Neural cell (in vitro differentiated cells): ENCODE results near the gene LRRC8D. TPM values are rescaled to one million over a fixed set of nuclear protein-coding genes. Genes with fewer than 3 reads are reported as not detected.

Experiments
- H2AFZ ChIP-seq: fragments of 200-600, 300-800 bp; sonication (generic), shearing (Covaris generic); 2 replicates; pipeline ENCODE4 v1.6.0; 2014; ENCODE audit warnings: low read depth, mild to moderate bottlenecking, antibody characterized with exemption, low read length, moderate library complexity
- H3F3A ChIP-seq: fragments of 200-600 bp; shearing (Covaris generic); 2 replicates; pipeline ENCODE4 v1.6.1; 2016; ENCODE audit warnings: mild to moderate bottlenecking, moderate library complexity, mixed read lengths, antibody characterized with exemption, low read length; ENCODE audit not compliant: insufficient read depth, poor library complexity, severe bottlenecking
- H3K27ac ChIP-seq: fragments of 200-600, 300-800 bp; sonication (generic), shearing (Covaris generic); 2 replicates; pipeline ENCODE4 v1.5.1; 2014; ENCODE audit warnings: mild to moderate bottlenecking, low read length, moderate library complexity
- H3K27me3 ChIP-seq: fragments of 300-800, 200-600 bp; sonication (generic), shearing (Covaris generic); 2 replicates; pipeline ENCODE4 v1.6.0; 2014; ENCODE audit warnings: mild to moderate bottlenecking, low read depth, low read length, moderate library complexity; ENCODE audit not compliant: insufficient read depth
- H3K36me3 ChIP-seq: fragments of 300-800, 200-600 bp; sonication (generic), shearing (Covaris generic); 2 replicates; pipeline ENCODE4 v1.5.1; 2014; ENCODE audit warnings: mild to moderate bottlenecking, antibody characterized with exemption, low read length, moderate library complexity; ENCODE audit not compliant: insufficient read depth
- H3K4me2 ChIP-seq: fragments of 300-800, 200-600 bp; sonication (generic), shearing (Covaris generic); 2 replicates; pipeline ENCODE4 v1.6.0; 2014; ENCODE audit warnings: mild to moderate bottlenecking, low read length
- H3K4me3 ChIP-seq: fragments of 300-800, 200-600 bp; sonication (generic), shearing (Covaris generic); 2 replicates; pipeline ENCODE4 v1.5.1; 2014; ENCODE audit warnings: mild to moderate bottlenecking, low read length, moderate library complexity
- H3K79me2 ChIP-seq: fragments of 200-600 bp; shearing (Covaris generic); replicated peaks from 2 replicates; pipeline ENCODE4 v1.6.0; 2014; ENCODE audit warnings: mild to moderate bottlenecking, low read length, moderate library complexity; ENCODE audit not compliant: insufficient read depth
- H3K9ac ChIP-seq: fragments of 300-800, 200-600 bp; sonication (generic), shearing (Covaris generic); 2 replicates; pipeline ENCODE4 v1.6.1; 2016; ENCODE audit warnings: mild to moderate bottlenecking, low read length, mixed read lengths
- H3K9me2 ChIP-seq: fragments of 200-600 bp; shearing (Covaris generic); 2 replicates; pipeline ENCODE4 v1.6.1; 2016; ENCODE audit warnings: mild to moderate bottlenecking, low read length, mixed read lengths; ENCODE audit not compliant: insufficient read depth
- H3K9me3 ChIP-seq: fragments of 200-600, 300-800 bp; sonication (generic), shearing (Covaris generic); 2 replicates; pipeline ENCODE4 v1.6.1; 2016; ENCODE audit warnings: mild to moderate bottlenecking, mixed run types, low read length, moderate library complexity, mixed read lengths
- H4K20me1 ChIP-seq: fragments of 200-600 bp; shearing (Covaris generic); 2 replicates; pipeline ENCODE4 v1.6.1; 2016; ENCODE audit warnings: mild to moderate bottlenecking, mixed run types; ENCODE audit not compliant: insufficient read depth
- CTCF ChIP-seq: fragments of 450-650 bp; IDR thresholded peaks from 2 replicates; pipeline ENCODE4 v1.5.1; 2014; ENCODE audit warnings: antibody characterized with exemption, mild to moderate bottlenecking, moderate library complexity; ENCODE audit not compliant: poor library complexity, severe bottlenecking
- EP300 ChIP-seq: fragments of 450-650 bp; conservative IDR thresholded peaks from 2 replicates; pipeline ENCODE4 v1.6.1; 2014; ENCODE audit warnings: antibody characterized with exemption, mild to moderate bottlenecking, moderate library complexity; ENCODE audit not compliant: poor library complexity, severe bottlenecking
- EZH2 ChIP-seq: fragments of 200-600, 300-800 bp; shearing (Covaris generic), sonication (generic); IDR thresholded peaks from 2 replicates; pipeline ENCODE4 v1.6.1; 2014; ENCODE audit warnings: antibody characterized with exemption, low read length, borderline replicate concordance, mild to moderate bottlenecking; ENCODE audit not compliant: insufficient read depth, poor library complexity, severe bottlenecking
- MXI1 ChIP-seq: fragments of 450-650 bp; conservative IDR thresholded peaks from 2 replicates; pipeline ENCODE4 v1.6.1; 2014; ENCODE audit warnings: antibody characterized with exemption, mild to moderate bottlenecking; ENCODE audit not compliant: poor library complexity, severe bottlenecking
- POLR2AphosphoS5 ChIP-seq: IDR thresholded peaks from 2 replicates; pipeline ENCODE4 v1.6.1; 2012
- RAD21 ChIP-seq: fragments of 450-650 bp; conservative IDR thresholded peaks from 2 replicates; pipeline ENCODE4 v1.6.1; 2014; ENCODE audit warnings: antibody characterized with exemption, mild to moderate bottlenecking, moderate library complexity
- SMC3 ChIP-seq: fragments of 450-650 bp; conservative IDR thresholded peaks from 2 replicates; pipeline ENCODE4 v1.6.1; 2014; ENCODE audit warnings: antibody characterized with exemption, mild to moderate bottlenecking, moderate library complexity; ENCODE audit not compliant: poor library complexity
- TAF1 ChIP-seq: IDR thresholded peaks from 2 replicates; pipeline ENCODE4 v1.6.1; 2012; ENCODE audit warnings: low read depth
- polyA plus RNA-seq: library from polyadenylated mRNA; depleted of rRNA; stranded (reverse); fragments of >200 nt; gene quantifications from 2 replicates; pipeline ENCODE4 v1.2.3, GENCODE V29; 2014
- TF ChIP-seq, protein P1 (sequence below): IDR thresholded peaks from 2 replicates; pipeline ENCODE4 v1.6.1; 2012; ENCODE audit warnings: borderline replicate concordance

The LRRC8D gene
- polyA plus RNA-seq, 1 donor from 2014 or later: 43.7 TPM

DNA sequence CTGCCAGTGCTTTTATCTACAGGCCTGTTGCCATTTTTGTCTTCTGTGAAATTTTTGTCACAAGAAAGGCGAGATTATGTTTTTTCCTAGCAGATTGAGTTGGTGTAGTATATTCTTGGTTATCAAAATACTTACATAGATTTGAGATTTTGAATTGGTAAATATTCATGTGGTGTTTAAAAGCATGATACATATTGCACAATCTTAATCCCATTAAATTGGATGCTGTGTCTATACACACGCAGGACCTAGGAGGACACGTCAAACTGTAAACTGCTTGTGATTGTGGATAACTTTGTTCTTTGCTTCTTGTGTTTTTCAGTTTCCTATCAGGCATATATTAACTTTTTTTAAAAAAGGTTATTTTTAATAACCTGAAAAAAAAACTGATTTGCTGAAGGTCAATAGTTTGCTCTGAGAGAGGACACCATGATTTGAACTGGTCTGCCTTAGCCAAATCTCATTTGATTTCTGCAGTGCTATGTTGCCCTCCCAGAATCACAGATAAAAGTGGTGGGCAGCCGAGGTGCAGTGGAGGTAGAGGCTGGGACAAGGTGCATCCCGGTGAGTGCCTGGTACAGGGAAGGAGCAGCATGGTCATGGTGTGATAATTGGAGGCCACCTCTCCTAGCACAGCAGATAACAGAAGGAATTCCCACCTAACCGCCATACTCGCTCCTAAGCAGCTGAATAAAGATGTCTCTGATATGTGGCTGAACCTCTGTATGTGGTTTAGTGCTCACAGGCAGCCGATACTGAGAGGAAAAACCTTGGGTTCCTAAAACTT, 76.7 kb downstream of the LRRC8D start:
- Histone ChIP-seq H3K9ac (no peak overlapping the region), H3K79me2 (no peaks in the 10 kb centered on the region), H3K9me3 (no peaks in the 10 kb centered on the region), H3K36me3 (no peaks in the 10 kb centered on the region), H3K4me3 (no peak overlapping the region), H3F3A (no peaks in the 10 kb centered on the region), H3K27me3 (no peaks in the 10 kb centered on the region), H3K27ac (no peak overlapping the region), H4K20me1 (no peaks in the 10 kb centered on the region), H3K9me2 (no peaks in the 10 kb centered on the region), H3K4me2 (no peak overlapping the region), H2AFZ (no peak overlapping the region)
- TF ChIP-seq MXI1 (no peak), TAF1 (no peak), POLR2AphosphoS5 (no peak), EP300 (no peak), EZH2 (no peak), RAD21 (no peak), SMC3 (no peak), CTCF (no peak)
- TF ChIP-seq, protein P1, sequence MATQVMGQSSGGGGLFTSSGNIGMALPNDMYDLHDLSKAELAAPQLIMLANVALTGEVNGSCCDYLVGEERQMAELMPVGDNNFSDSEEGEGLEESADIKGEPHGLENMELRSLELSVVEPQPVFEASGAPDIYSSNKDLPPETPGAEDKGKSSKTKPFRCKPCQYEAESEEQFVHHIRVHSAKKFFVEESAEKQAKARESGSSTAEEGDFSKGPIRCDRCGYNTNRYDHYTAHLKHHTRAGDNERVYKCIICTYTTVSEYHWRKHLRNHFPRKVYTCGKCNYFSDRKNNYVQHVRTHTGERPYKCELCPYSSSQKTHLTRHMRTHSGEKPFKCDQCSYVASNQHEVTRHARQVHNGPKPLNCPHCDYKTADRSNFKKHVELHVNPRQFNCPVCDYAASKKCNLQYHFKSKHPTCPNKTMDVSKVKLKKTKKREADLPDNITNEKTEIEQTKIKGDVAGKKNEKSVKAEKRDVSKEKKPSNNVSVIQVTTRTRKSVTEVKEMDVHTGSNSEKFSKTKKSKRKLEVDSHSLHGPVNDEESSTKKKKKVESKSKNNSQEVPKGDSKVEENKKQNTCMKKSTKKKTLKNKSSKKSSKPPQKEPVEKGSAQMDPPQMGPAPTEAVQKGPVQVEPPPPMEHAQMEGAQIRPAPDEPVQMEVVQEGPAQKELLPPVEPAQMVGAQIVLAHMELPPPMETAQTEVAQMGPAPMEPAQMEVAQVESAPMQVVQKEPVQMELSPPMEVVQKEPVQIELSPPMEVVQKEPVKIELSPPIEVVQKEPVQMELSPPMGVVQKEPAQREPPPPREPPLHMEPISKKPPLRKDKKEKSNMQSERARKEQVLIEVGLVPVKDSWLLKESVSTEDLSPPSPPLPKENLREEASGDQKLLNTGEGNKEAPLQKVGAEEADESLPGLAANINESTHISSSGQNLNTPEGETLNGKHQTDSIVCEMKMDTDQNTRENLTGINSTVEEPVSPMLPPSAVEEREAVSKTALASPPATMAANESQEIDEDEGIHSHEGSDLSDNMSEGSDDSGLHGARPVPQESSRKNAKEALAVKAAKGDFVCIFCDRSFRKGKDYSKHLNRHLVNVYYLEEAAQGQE: no peak

DNA sequence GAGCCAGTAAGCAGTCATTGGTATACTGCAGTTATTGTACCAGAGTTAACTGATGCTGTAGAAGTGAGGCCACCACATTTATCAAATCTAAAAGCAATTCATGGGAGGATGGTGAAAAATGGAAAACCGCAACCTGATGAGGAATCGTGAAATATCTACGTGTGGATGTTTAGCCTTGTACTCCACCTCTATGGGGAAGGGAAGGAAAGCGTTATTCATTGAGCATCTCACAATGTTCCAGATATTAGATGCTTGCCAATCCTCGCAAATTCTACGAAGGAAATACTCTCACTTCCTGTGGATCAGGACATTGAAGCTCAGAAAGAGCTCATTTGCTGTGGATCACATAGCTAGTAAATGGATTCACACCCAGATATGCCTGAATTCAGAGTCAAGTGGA, 77.3 kb downstream of the LRRC8D start:
- no peak overlapping the region for H3K27ac ChIP-seq
- no peak overlapping the region for H2AFZ ChIP-seq
- H3K4me2 ChIP-seq: no peak overlapping the region
- H3K79me2 ChIP-seq: no peaks in the 10 kb centered on the region
- TF ChIP-seq SMC3 (no peak), EP300 (no peak), MXI1 (no peak), RAD21 (no peak)
- TF ChIP-seq, protein P1: no peak
- no peaks in the 10 kb centered on the region for H3K27me3 ChIP-seq
- no peaks in the 10 kb centered on the region for H3K9me3 ChIP-seq
- H3F3A ChIP-seq: no peaks in the 10 kb centered on the region
- H3K9ac ChIP-seq: no peak overlapping the region
- H4K20me1 ChIP-seq: no peaks in the 10 kb centered on the region
- H3K36me3 ChIP-seq: no peaks in the 10 kb centered on the region
- H3K9me2 ChIP-seq: no peaks in the 10 kb centered on the region
- H3K4me3 ChIP-seq: no peak overlapping the region
